ENCODE data around the gene PPFIA3. TPM values are rescaled to one million over a fixed set of nuclear protein-coding genes. Genes with fewer than 3 reads are reported as not detected.
A peak's percentile ranks its signal among the peaks of the same experiment; 100 is the strongest.
"Not testable (repeated sequence)": the region's sequence is repeated elsewhere in the genome, so short reads cannot be mapped to it uniquely, and the experiment has no call there.

Gene PPFIA3
- total and polyA plus RNA-seq, 3 experiments from 2014 or later: 0.56 to 3.3 (median 3.2) TPM

DNA sequence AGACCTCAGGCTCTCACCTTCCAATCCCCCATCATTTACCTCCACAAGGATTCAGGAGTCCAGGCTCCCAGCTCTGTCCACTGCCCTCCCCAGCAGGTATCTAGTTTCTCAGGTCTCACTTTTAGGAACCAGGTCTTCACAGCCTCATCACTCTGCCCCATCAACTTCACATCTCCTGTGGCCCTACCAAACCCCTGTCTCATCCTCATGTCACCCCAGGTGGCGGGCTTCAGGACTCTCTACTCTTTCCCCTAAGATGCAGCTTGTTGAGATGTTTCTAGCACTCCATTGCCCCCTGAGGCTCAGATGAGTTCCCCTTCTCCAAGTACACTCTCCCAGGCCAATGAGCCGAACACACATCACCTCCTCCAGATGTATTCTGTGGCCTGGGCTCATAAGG, 1.5 kb downstream of the PPFIA3 start:
- H3K36me3 Mint-ChIP-seq: peaks cover 0 to 3% (median 0%) of the 10 kb centered on the region in 3 donors
- DNase-seq: no peak
- no peaks in the 10 kb centered on the region for H3K36me3 ChIP-seq (ENCODE audit: insufficient read depth, low read length)
- no peak overlapping the region for H3K27ac ChIP-seq (ENCODE audit: low read depth, low read length)
- no peaks in the 10 kb centered on the region for H3K27me3 Mint-ChIP-seq
- POLR2A ChIA-PET: no interaction called here
- H3K27ac Mint-ChIP-seq: peak overlapping the region in 5 of 8 donors; percentile 4 to 72 (median 29)
- H3K4me3 ChIP-seq (ENCODE audit: low read length): no peak overlapping the region
- H3K4me1 ChIP-seq (ENCODE audit: insufficient read depth, low read length): peaks cover 9% of the 10 kb centered on the region
- no peaks in the 10 kb centered on the region for H3K9me3 ChIP-seq (ENCODE audit: low read length)
- H3K4me1 Mint-ChIP-seq: peaks cover 28 to 38% (median 33%) of the 10 kb centered on the region in 3 donors
- H3K27me3 ChIP-seq (ENCODE audit: insufficient read depth, low read length, poor library complexity, severe bottlenecking): no peaks in the 10 kb centered on the region
- H3K9me3 Mint-ChIP-seq: no peaks in the 10 kb centered on the region
- CTCF ChIA-PET: interaction anchor here (0.9 to 2.3 kb wide), 4 partner anchors 14 to 127 kb away, joined by 3 to 5 read pairs (median 4); partner anchors contain the start of genes GYS1 and RUVBL2
- H3K4me3 Mint-ChIP-seq: peak overlapping the region; percentile 52 to 86 (median 69)

DNA sequence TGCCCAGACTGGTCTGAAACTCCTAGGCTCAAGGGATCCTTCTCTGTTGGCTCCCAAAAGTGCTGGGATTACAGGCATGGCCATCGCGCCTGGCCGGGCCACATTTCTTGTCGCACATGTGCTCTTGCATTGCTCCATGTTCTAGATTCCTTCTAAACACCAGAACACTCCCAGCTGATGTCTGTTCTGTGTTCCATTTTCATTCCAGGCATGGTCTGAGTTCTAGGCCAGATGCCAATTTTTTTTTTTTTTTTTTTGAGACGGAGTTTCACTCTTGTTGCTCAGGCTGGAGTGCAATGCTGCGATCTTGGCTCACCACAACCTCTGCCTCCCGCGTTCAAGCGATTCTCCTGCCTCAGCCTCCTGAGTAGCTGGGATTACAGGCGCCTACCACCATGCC, 2.5 kb downstream of the PPFIA3 start:
- CTCF ChIA-PET: interaction anchor here (1.1 to 2.3 kb wide), 2 partner anchors 15 to 128 kb away, joined by 3 to 5 read pairs; partner anchors contain the start of genes GYS1 and RUVBL2
- H3K4me3 Mint-ChIP-seq: peak overlapping the region in 2 of 7 donors; percentile 27 to 79

DNA sequence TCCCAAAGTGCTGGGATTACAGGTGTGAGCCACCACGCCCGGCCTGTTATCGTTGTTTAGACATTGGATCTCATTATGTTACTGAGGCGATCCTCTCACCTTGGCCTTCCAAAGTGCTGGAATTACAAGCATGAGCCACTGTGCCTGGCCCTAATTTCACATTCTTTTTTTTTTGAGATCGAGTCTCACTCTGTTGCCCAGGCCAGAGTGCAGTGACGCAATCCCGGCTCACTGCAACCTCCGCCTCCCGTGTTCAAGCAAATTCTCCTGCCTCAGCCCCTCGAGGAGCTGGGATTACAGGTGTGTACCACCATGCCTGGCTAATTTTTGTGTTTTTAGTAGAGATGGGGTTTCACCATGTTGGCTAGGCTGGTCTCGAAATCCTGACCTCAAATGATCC, 3.9 kb downstream of the PPFIA3 start:
- H3K9me3 Mint-ChIP-seq; H3K27me3 ChIP-seq (ENCODE audit: insufficient read depth, low read length, poor library complexity, severe bottlenecking); H3K4me3 ChIP-seq (ENCODE audit: low read length); H3K4me1 ChIP-seq (ENCODE audit: insufficient read depth, low read length); CTCF ChIA-PET; H3K9me3 ChIP-seq (ENCODE audit: low read length); H3K27ac Mint-ChIP-seq; H3K36me3 Mint-ChIP-seq; H3K27me3 Mint-ChIP-seq; H3K27ac ChIP-seq (ENCODE audit: low read depth, low read length); H3K36me3 ChIP-seq (ENCODE audit: insufficient read depth, low read length); DNase-seq; POLR2A ChIA-PET: not testable (repeated sequence)
- Mint-ChIP-seq H3K4me1 (peaks cover 14 to 24% (median 16%) of the 10 kb centered on the region in 3 donors), H3K4me3 (peak overlapping the region in 1 of 7 donors; percentile 76)

More for the DNA sequence above, 2.5 kb downstream of the PPFIA3 start:
- H3K27me3 ChIP-seq (ENCODE audit: insufficient read depth, low read length, poor library complexity, severe bottlenecking); H3K36me3 ChIP-seq (ENCODE audit: insufficient read depth, low read length); DNase-seq; H3K36me3 Mint-ChIP-seq; H3K4me3 ChIP-seq (ENCODE audit: low read length); H3K27me3 Mint-ChIP-seq; POLR2A ChIA-PET; H3K27ac Mint-ChIP-seq; H3K4me1 ChIP-seq (ENCODE audit: insufficient read depth, low read length); H3K27ac ChIP-seq (ENCODE audit: low read depth, low read length); H3K9me3 Mint-ChIP-seq; H3K9me3 ChIP-seq (ENCODE audit: low read length): not testable (repeated sequence)
- peaks cover 21 to 30% (median 25%) of the 10 kb centered on the region in 3 donors for H3K4me1 Mint-ChIP-seq

DNA sequence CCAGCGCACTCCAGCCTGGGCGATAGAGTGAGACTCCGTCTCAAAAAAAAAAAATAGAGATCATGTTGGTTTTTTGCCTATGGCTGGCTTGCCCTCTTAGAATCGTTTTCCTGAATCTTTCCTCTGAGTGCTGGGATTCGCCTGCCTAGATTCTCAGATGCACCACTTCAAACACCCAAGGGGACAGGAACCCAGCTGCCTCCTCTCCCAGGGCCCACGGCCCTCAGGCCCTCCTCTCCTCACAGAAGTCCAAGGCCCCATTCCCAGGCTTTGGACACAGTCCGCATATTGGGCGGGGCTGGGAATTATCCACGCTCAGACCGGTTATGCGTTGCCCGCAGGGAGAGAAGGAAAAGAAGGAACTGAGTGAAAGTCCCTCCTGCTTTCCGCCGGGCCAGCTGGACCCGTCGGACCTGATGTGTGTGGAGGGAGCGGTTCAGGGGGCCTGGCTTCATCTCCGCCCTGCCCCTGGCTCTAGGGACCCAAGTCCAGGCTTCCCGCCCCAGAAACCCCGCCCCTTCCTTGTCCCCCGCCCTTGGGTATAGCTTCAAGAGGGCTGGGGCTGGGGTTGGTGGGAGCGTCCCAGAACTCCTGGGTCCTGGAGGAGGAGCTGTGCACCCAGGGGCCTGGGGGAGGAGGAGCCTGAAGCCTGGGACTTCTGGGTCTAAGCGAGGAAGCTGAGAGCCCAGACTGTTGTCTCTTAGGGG, 5.8 kb downstream of the PPFIA3 start:
- H3K36me3 ChIP-seq (ENCODE audit: insufficient read depth, low read length): no peaks in the 10 kb centered on the region
- no peaks in the 10 kb centered on the region for H3K9me3 ChIP-seq (ENCODE audit: low read length)
- no peak overlapping the region for H3K4me3 Mint-ChIP-seq
- no peaks in the 10 kb centered on the region for H3K9me3 Mint-ChIP-seq
- peaks cover 0 to 3% of the 10 kb centered on the region in 2 donors for H3K27me3 Mint-ChIP-seq
- H3K4me3 ChIP-seq (ENCODE audit: low read length): no peak overlapping the region
- no peaks in the 10 kb centered on the region for H3K36me3 Mint-ChIP-seq
- no peak overlapping the region for H3K27ac ChIP-seq (ENCODE audit: low read depth, low read length)
- peaks cover 12% of the 10 kb centered on the region for H3K4me1 ChIP-seq (ENCODE audit: insufficient read depth, low read length)
- H3K27ac Mint-ChIP-seq: no peak overlapping the region
- POLR2A ChIA-PET: interaction anchor here (0.5 kb wide), 1 partner anchor 8 kb away, joined by 3 read pairs; no protein-coding TSS in a partner anchor
- CTCF ChIA-PET: interaction anchor here (0.8 to 1.4 kb wide), 4 partner anchors 10 to 132 kb away, joined by 3 to 4 read pairs (median 3); partner anchors contain the start of genes GYS1 and RUVBL2
- H3K27me3 ChIP-seq (ENCODE audit: insufficient read depth, low read length, poor library complexity, severe bottlenecking): no peaks in the 10 kb centered on the region
- no peak for DNase-seq
- peaks cover 19 to 24% (median 21%) of the 10 kb centered on the region in 3 donors for H3K4me1 Mint-ChIP-seq

DNA sequence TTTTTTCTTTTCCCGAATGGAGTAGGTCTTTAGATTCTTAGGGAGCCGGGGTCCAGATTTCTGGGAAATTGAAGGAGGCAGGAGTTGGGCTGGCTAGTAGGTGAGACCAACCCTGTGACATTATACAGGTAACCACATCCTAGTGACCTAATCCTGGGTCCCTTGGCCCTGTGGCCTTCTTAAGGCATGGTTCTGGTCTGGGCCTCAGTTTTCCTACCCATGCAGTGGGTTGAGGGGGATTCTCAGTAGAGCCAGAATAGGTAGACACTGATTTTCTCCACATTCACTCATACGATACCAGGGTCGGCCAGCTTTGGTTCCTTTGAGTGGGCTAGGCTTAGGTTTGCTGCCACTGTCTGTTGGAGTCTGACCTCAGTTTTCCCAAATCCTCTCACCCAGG, 7.2 kb downstream of the PPFIA3 start:
- H3K36me3 ChIP-seq (ENCODE audit: insufficient read depth, low read length): no peaks in the 10 kb centered on the region
- DNase-seq: no peak
- H3K4me1 Mint-ChIP-seq: peaks cover 11 to 15% (median 14%) of the 10 kb centered on the region in 3 donors
- H3K27me3 ChIP-seq (ENCODE audit: insufficient read depth, low read length, poor library complexity, severe bottlenecking): no peaks in the 10 kb centered on the region
- H3K9me3 ChIP-seq (ENCODE audit: low read length): no peaks in the 10 kb centered on the region
- H3K27me3 Mint-ChIP-seq: peaks cover 0 to 3% of the 10 kb centered on the region in 2 donors
- H3K4me3 Mint-ChIP-seq: no peak overlapping the region
- H3K9me3 Mint-ChIP-seq: no peaks in the 10 kb centered on the region
- H3K36me3 Mint-ChIP-seq: no peaks in the 10 kb centered on the region
- no peak overlapping the region for H3K4me3 ChIP-seq (ENCODE audit: low read length)
- ChIA-PET POLR2A (interaction anchor here (2.9 kb wide), 1 partner anchor 12 kb away, joined by 15 read pairs; the partner anchor contains the start of gene LIN7B), CTCF (interaction anchor here (0.7 to 1.7 kb wide), 3 partner anchors 13 to 305 kb away, joined by 3 to 5 read pairs (median 4); partner anchors contain the start of gene LIN7B)
- H3K4me1 ChIP-seq (ENCODE audit: insufficient read depth, low read length): peaks cover 12% of the 10 kb centered on the region
- H3K27ac Mint-ChIP-seq: no peak overlapping the region
- H3K27ac ChIP-seq (ENCODE audit: low read depth, low read length): no peak overlapping the region

DNA sequence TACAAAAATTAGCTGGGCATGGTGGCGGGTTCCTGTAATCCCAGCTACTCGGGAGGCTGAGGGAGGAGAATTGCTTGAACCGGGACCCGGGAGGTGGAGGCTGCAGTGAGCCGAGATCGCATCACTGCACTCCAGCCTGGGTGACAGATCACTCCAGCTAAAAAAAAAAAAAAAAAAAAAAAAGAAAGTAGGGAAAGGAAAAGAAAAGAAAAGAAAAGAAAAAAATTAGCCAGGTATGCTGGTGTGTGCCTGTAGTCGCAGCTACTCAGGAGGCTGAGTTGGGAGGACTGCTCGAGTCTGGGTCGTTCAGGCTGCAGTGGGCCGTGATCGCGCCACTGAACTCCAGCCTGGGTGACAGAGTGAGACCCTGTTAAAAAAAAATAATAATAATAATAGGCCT, 7.9 kb downstream of the PPFIA3 start:
- H3K27me3 ChIP-seq (ENCODE audit: insufficient read depth, low read length, poor library complexity, severe bottlenecking); H3K9me3 ChIP-seq (ENCODE audit: low read length); DNase-seq; H3K4me3 ChIP-seq (ENCODE audit: low read length); H3K36me3 ChIP-seq (ENCODE audit: insufficient read depth, low read length); H3K9me3 Mint-ChIP-seq; H3K27ac ChIP-seq (ENCODE audit: low read depth, low read length); H3K27me3 Mint-ChIP-seq; H3K36me3 Mint-ChIP-seq: not testable (repeated sequence)
- peaks cover 12% of the 10 kb centered on the region for H3K4me1 ChIP-seq (ENCODE audit: insufficient read depth, low read length)
- peaks cover 11 to 15% (median 14%) of the 10 kb centered on the region in 3 donors for H3K4me1 Mint-ChIP-seq
- peak overlapping the region in 1 of 7 donors; percentile 92 for H3K4me3 Mint-ChIP-seq
- ChIA-PET CTCF (interaction anchor here (0.7 to 3.9 kb wide), 11 partner anchors 8 to 332 kb away, joined by 3 to 16 read pairs (median 4); partner anchors contain the start of genes GYS1, LIN7B, PPFIA3 and RUVBL2), POLR2A (interaction anchor here (1.8 to 2.9 kb wide), 2 partner anchors 13 to 134 kb away, joined by 5 to 15 read pairs; partner anchors contain the start of genes GYS1, LIN7B and RUVBL2)
- peak overlapping the region in 1 of 8 donors; percentile 66 for H3K27ac Mint-ChIP-seq

DNA sequence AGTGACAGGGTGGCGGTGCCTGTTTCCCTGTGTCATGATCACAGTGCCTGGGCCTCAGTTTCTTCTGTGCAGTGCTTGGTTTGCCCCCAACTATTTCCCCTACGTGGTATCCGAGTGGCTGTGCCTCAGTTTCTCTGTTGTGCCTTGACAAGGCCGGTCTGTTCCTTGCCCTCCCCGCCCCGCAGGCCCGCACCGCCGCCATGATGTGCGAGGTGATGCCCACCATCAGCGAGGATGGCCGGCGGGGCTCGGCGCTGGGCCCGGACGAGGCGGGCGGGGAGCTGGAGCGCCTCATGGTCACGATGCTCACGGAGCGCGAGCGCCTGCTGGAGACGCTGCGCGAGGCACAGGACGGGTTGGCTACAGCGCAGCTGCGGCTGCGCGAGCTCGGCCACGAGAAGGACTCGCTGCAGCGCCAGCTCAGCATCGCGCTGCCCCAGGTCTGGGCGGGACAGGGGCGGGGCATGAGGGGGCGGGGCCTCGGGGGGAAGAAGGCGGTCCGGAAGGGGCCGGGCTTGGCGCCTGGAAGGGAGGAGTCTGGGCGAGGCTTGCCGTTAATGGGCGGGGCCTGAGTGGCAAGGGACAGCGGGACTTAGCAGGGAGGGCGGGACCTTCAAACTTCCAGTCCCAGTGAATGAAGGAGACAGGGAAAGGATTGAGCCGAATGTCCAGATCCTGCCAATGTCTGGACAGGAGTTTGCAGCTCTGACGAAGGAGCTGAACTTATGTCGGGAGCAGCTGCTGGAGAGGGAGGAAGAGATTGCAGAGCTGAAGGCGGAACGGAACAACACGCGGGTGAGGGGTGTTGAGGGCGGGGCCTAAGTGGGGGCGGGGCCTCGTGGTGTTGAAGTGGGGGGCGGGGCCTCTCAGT, 8.6 kb downstream of the PPFIA3 start:
- H3K27ac ChIP-seq (ENCODE audit: low read depth, low read length): peak overlapping the region; percentile 59

More for the DNA sequence above, 8.6 kb downstream of the PPFIA3 start:
- Mint-ChIP-seq H3K36me3 (no peaks in the 10 kb centered on the region), H3K27me3 (peaks cover 0 to 3% of the 10 kb centered on the region in 2 donors), H3K9me3 (no peaks in the 10 kb centered on the region), H3K4me3 (peak overlapping the region; percentile 64 to 93 (median 91)), H3K4me1 (peaks cover 11 to 19% (median 17%) of the 10 kb centered on the region in 3 donors), H3K27ac (peak overlapping the region in 7 of 8 donors; percentile 8 to 92 (median 89))
- Histone ChIP-seq H3K4me3 (ENCODE audit: low read length) (peak overlapping the region; percentile 73), H3K36me3 (ENCODE audit: insufficient read depth, low read length) (no peaks in the 10 kb centered on the region), H3K9me3 (ENCODE audit: low read length) (no peaks in the 10 kb centered on the region), H3K4me1 (ENCODE audit: insufficient read depth, low read length) (peaks cover 12% of the 10 kb centered on the region), H3K27me3 (ENCODE audit: insufficient read depth, low read length, poor library complexity, severe bottlenecking) (no peaks in the 10 kb centered on the region)
- POLR2A ChIA-PET: interaction anchor here (0.7 to 2.9 kb wide), 3 partner anchors 11 to 134 kb away, joined by 3 to 15 read pairs (median 5); partner anchors contain the start of genes GYS1, LIN7B and RUVBL2
- CTCF ChIA-PET: interaction anchor here (0.9 to 3.9 kb wide), 10 partner anchors 8 to 333 kb away, joined by 3 to 16 read pairs (median 4); partner anchors contain the start of genes GYS1, LIN7B, PPFIA3 and RUVBL2
- peak; percentile 91 to 95 (median 94) for DNase-seq
